ENCODE results near the gene PLCD1. TPM values are rescaled to one million over a fixed set of nuclear protein-coding genes. Genes with fewer than 3 reads are reported as not detected.
"Not testable (repeated sequence)": the region's sequence is repeated elsewhere in the genome, so short reads cannot be mapped to it uniquely, and the experiment has no call there.

Gene PLCD1
- total RNA-seq (2014; rRNA removed; shearing (Covaris generic)), result 0.39 and 2.4 TPM in 2 replicates

DNA sequence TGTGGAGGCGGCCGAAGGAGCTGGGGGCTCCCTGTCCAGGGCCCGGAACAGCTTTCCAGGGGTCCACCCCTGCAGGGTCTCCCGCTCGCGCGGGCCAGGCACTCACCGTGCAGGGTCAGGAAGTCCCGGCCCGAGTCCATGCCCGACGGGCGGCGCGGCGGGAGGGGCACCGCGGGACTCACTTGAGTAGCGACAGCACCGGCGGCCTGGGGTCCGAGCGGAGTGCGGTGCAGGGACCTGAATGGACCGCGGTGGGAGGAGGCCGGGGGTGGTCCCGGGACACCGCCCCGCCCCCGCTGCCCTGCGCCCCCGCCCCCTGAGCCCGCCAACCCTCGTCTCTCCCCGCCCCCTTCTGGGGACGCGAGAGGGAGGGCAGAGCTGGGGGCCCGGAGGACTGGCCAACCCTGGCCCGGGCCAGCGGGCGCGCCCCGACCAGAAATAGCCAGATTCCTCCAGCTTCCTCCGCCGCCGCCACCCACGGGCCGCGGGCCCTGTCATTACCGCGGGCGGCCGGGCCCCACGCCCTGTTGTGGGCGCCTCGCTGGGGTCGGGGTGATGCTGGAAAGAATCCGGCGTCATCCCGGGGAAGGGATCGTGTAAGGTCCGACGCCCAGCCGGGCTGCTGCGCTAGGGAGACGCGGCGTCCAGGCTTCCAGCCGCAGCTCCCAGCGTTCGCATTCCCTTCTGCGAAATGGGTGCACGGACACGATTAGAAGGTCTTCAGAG is at the start of gene PLCD1:
Gene PLCD1 (minus strand): TSS at position 243 of the 726 bp plus-strand sequence. CDS start 103 bp downstream, at position 140.
- peak; percentile 26 for DNase-seq (ENCODE audit: low read depth)

GRCh38 chr3:38077073-38077472 is 47.6 kb upstream of the PLCD1 start:
- not testable (repeated sequence) for DNase-seq (ENCODE audit: low read depth)

DNA sequence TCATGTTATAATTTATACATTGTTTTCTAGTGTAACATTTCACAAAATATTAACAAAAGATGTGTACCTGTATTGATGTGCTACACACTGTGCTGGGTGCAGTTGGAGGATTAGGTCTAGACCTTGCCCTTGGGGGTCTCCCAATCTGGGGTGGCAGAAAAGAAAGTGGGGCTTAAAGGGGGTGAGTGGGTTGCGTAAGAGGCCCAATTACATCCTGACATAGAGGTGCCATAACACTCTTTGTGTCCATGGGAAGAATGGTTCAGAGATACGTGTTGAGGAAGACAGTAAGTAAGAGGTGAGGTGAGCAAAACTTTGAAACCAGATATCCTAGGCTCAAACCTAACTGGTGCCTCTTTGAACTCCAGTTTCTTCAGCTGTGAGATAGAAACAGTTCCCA is 40.6 kb upstream of the PLCD1 start:
- DNase-seq (ENCODE audit: low read depth), result no peak

DNA sequence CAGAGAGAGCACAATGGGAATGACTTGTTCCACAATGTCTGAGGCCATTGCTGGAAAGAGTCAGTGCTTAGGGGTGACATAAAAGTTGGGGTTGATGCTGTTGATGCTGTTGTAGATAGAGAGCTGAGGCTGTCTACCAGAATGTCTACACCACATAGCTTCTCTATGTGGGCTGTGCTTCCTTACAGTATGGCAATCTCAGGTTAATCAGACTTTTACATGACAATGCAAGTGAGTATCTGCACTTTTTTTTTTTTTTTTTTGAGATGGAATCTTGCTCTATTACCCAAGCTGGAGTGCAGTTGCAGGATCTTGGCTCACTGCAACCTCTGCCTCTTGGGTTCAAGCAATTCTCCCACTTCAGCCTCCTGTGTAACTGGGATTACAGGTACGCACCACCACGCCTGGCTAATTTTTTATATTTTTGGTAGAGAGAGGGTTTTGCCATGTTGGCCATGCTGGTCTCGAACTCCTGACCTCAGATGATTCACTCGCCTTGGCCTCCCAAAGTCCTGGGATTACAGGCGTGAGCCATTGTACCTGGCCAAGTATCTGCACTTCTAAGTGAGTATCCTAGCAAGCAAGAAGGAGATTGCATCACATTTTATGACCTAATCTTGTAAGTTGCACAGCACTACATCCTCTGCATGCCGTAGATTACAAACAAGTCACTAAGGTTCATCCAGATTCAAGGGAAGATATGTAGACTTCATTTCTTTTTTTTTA is 38.2 kb upstream of the PLCD1 start:
- DNase-seq (ENCODE audit: low read depth), result no peak

- not testable (repeated sequence) for DNase-seq (ENCODE audit: low read depth)
These were observed 35.0 kb upstream of the PLCD1 start for GRCh38 chr3:38064453-38064852.

- DNase-seq (ENCODE audit: low read depth), result no peak
These were observed 33.4 kb upstream of the PLCD1 start for GRCh38 chr3:38062809-38063208.

DNA sequence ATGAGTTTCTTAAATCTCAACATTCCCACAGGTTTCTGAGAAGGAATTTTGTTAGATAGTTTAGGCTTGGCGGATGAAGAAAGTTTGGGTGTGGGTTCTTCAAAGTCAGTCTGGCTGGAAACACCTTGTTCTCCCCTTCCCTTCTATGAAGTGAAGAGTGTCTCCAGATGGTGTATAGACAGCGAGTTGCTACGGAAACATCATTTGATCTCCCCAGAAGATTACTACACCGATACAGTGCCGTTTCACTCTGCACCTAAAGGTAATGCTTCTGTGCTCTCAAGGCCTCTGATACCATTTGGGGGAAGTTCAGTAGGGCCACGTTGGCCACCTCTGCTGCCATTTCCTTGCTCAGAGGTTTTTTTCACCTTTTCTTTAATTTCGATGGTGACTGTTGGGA is 30.1 kb upstream of the PLCD1 start:
- no peak for DNase-seq (ENCODE audit: low read depth)

DNA sequence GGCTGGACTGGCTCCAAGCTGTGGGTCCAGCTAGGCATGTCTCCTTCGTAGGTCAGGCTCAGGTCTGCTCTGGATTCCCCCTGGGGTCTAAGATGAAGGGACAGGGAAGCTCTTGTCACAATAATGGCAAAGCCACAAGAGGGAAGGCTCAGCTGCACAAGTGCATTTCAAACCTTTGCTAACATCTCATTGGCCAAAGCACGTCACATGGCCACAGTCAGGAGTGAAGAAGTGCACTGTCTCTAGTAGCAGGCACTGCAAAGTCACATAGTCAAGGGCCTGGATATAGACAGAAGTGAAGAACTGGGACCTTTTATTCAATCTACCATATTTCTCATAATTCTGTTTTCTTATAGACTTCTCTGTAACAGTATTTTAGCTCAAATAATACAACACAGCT is 29.7 kb upstream of the PLCD1 start:
- no peak for DNase-seq (ENCODE audit: low read depth)

GRCh38 chr3:38054499-38055001 is 25.1 kb upstream of the PLCD1 start:
- no peak for DNase-seq (ENCODE audit: low read depth)

- DNase-seq (ENCODE audit: low read depth), result not testable (repeated sequence)
These were observed 24.5 kb upstream of the PLCD1 start for GRCh38 chr3:38053813-38054498.

GRCh38 chr3:38053286-38053685 is 23.8 kb upstream of the PLCD1 start:
- DNase-seq (ENCODE audit: low read depth), result not testable (repeated sequence)

DNA sequence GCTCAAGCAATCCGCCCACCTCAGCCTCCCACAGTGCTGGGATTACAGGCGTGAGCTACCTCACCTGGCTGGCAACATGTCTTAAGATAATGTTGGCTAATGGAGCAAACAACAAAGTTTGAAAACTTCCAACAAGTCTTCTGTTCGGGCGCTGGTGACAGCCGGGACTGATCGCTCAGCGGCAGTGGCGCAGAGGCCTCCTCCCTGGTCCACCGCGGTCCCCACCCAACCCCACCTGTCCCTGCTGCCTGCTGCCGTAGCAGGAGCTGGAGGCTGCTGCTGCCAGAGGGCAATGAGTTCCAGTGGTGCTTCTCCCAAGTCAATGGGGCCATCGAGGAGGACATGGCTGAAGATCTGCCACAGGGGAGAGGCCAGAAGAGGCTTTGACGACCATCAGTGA is 21.7 kb upstream of the PLCD1 start:
- DNase-seq (ENCODE audit: low read depth), result no peak

- no peak for DNase-seq (ENCODE audit: low read depth)
These were observed 20.1 kb upstream of the PLCD1 start for GRCh38 chr3:38049358-38050126.

- DNase-seq (ENCODE audit: low read depth), result no peak
These were observed 18.5 kb upstream of the PLCD1 start for GRCh38 chr3:38047896-38048295.

DNA sequence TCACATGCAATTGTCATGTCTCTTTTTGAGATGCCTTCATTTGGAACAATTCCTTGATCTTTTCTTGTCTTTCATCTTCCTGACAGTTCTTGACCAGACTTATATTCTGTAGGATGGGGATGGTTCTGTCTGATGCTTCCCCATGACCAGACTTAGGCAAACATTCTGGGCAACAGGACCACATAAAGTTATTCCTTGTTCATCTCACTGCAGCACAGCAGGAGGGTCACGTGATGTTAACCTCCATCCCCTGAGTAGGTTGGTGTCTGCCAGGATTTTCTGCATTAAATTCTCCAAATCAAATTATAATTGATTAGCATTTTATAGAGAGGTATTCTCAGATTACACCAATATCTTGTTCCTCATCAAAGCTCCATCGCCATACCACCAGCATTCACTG is 17.4 kb upstream of the PLCD1 start:
- no peak for DNase-seq (ENCODE audit: low read depth)

GRCh38 chr3:38046027-38046426 is 16.6 kb upstream of the PLCD1 start:
- no peak for DNase-seq (ENCODE audit: low read depth)

DNA sequence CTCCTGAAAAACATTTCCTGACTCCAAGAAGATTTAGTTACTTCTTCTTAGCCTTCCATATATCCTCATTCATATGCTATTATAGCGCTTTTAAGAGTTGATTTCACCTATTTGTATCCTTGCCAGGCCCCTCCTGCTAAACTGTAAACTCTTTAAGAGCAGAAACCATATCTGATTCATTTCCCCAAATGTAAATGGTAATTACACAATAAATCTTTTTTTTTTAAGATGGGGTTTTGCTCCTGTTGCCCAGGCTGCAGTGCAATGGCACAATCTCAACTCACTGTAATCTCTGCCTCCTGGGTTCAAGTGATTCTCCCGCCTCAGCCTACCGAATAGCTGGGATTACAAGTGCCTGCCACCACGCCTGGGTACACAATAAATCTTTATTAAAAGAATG is 14.0 kb upstream of the PLCD1 start:
- DNase-seq (ENCODE audit: low read depth), result no peak

- no peak for DNase-seq (ENCODE audit: low read depth)
These were observed 11.0 kb upstream of the PLCD1 start for GRCh38 chr3:38040401-38040800.

DNA sequence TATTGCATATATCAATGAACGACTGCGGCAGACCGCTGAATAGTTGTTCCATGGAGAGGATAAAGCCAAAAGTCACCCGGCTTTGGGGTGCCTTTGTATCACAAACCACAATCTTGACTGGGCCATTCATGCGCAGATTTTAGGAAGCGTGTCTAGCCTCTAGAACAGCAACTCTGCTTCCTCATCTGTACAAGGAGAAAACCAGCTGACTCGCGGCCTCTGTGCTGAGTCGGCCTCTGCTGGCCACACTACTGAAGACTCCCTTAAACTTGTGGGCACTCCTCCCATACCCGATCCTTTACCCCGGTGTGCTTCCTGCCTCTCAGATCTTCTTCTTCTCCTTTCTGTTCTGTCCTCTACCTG is 10.4 kb upstream of the PLCD1 start:
- DNase-seq (ENCODE audit: low read depth), result peak; percentile 7

GRCh38 chr3:38039101-38039898 is 9.9 kb upstream of the PLCD1 start, which contains the start of gene DLEC1:
TSS of gene DLEC1 (plus strand) at chr3:38039208. CDS start at chr3:38039226, 18 bp downstream.
- DNase-seq (ENCODE audit: low read depth), result peak; percentile 31

GRCh38 chr3:38038447-38038911 is 9.0 kb upstream of the PLCD1 start:
- DNase-seq (ENCODE audit: low read depth), result no peak

Measured in M059J (cell line).